ENCODE results near the gene YWHAB.

DNA sequence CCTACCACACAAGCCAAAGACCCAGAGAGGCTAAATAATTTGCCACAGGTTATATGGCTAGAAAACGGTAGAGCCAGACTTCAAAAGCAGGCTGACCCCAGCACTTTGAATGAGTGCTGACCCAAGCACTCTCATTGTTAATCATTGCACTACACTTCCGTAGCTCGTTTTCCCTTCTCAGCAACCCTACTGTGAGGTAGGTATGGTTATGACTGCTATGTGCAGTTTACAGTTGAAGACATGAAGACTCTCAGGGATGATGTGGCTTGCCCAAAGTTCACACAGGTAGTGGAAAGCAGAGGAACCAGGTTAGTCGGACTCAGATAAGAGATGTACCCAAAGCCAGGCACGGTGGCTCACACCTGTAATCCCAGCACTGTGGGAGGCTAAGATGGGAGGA is 41.6 kb upstream of the YWHAB start:
- TF ChIP-seq POLR2A (IDR thresholded peaks at IDR 0.05) (no peak), POLR2AphosphoS5 (IDR thresholded peaks at IDR 0.05) (no peak)
- TF ChIP-seq, protein P1, sequence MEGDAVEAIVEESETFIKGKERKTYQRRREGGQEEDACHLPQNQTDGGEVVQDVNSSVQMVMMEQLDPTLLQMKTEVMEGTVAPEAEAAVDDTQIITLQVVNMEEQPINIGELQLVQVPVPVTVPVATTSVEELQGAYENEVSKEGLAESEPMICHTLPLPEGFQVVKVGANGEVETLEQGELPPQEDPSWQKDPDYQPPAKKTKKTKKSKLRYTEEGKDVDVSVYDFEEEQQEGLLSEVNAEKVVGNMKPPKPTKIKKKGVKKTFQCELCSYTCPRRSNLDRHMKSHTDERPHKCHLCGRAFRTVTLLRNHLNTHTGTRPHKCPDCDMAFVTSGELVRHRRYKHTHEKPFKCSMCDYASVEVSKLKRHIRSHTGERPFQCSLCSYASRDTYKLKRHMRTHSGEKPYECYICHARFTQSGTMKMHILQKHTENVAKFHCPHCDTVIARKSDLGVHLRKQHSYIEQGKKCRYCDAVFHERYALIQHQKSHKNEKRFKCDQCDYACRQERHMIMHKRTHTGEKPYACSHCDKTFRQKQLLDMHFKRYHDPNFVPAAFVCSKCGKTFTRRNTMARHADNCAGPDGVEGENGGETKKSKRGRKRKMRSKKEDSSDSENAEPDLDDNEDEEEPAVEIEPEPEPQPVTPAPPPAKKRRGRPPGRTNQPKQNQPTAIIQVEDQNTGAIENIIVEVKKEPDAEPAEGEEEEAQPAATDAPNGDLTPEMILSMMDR (IDR thresholded peaks at IDR 0.05 in 8 of 11, conservative IDR thresholded peaks at IDR 0.05 in 3 of 11) = no peak

Measured in spleen (tissue), 7 donors.